Smooth muscle cell of the pulmonary artery (primary cell): ENCODE measurements around the gene RPS2. TPM values are rescaled to one million over a fixed set of nuclear protein-coding genes. Genes with fewer than 3 reads are reported as not detected.

ENCODE experiments used
- total RNA-seq: library from RNA; depleted of rRNA; stranded (reverse); fragments of >200 nt; gene quantifications from 2 replicates; pipeline ENCODE4 v1.2.3, GENCODE V29; 2014

The RPS2 gene
- total RNA-seq = 1,723 and 1,779 TPM in 2 replicates

GRCh38 chr16:1964506-1965395, at the start of gene RPS2:
Gene RPS2 (minus strand): TSS chr16:1964826. CDS start chr16:1964625, 201 bp downstream.

GRCh38 chr16:2009791-2010510, 45.3 kb upstream of the RPS2 start, which contains the start of gene ZNF598:
Gene ZNF598 (minus strand): TSS chr16:2009821.

GRCh38 chr16:1989209-1990100, 24.8 kb upstream of the RPS2 start, which contains the start of gene SYNGR3:
Gene SYNGR3 (plus strand): TSS chr16:1989970. CDS start chr16:1990103, 133 bp downstream.

DNA sequence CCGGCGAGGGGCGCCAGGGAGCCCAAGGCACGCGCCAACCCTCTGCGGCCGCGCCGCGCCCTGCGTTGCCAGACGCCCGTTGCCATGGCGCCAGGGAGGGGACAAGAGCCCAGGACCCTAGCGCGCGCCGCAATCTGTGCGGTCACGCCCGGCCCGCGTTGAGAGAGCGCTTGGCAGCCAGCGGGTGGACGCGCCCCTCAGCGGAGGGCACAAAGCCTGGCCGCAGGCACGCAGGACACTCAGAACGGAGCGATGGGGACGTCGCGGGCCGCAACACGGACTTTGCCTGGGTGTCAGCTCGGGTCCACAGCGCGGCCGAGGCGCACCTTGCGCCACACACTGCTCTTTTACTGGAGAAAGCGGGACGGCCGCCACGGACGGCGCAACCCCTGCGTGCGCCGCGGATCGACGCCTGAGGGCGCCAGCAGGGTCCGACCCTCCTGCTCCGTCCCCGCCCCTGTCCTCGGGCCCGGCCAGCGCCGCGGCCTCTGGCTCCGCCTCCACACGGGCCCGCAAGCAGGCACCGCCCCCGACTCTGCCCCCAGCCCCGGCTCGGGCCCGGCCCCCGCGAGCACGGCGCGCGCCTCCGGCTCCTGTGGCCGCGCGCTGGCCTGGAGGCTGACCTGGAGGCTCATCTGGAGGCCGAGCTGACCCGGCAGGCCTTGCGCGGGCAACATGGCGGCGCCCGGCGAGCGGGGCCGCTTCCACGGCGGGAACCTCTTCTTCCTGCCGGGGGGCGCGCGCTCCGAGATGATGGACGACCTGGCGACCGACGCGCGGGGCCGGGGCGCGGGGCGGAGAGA, 19.1 kb upstream of the RPS2 start, which contains the start of gene GFER:
GFER (plus strand) TSS at position 650 of the 803 bp plus-strand sequence; CDS start at position 676, 26 bp downstream.

GRCh38 chr16:1981398-1981836, 16.8 kb upstream of the RPS2 start, which contains the start of gene NOXO1:
Gene NOXO1 (minus strand): TSS chr16:1981469. CDS start chr16:1981179, 290 bp downstream.

DNA sequence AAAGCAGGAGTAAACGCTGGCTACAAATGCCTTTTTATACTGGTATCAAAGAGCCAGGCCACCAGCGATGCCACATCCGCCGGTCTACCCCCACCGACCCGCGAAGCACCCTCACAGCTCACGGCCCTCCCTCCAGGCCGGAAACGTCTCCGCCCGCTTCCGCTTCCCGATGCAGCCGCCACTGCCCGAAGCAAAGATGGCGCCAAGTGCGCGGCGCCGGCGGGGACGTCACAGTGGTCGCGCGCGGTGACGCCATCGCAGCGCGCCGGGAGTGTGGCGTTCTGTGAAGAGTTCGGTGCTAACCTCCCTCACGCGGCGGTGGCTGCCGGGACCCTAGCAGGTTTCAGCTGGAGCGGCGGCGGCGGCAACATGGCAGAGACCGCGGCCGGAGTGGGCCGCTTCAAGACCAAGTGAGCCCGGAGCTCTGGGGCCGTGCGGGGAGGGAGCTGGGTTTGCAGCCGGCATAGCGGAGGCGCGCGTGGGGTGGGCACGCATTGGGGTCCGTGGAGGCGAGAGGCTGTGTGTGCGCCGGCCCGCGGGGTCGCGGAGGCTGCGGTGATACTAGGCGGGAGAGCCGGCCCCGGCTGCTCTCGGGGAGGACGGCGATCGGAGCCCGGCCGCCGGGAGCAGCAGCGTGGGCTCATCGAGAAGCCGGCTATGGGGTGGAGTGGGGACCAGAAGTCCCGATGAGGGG, 7.3 kb upstream of the RPS2 start, which contains the start of gene TBL3:
TBL3 (plus strand) TSS at position 258 of the 694 bp plus-strand sequence; CDS start at position 370, 112 bp downstream.

DNA sequence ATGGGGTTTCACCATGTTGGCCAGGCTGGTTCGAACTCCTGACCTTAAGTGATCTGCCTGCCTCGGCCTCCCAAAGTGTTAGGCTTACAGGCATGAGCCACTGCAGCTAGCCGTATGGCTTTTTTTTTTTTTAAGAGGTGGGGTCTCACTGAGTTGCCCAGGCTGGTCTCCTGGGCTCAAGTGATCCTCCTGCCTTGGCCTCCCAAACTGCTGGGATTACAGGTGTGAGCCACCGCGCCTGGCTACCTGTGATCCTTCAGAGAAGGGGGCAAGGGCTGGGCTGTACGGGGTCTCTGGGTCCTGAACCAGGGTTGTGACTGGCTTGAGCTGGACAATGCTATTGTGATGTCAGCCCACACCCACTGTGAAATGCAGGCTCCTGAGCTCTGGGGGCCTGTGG, 1.8 kb upstream of the RPS2 start, which contains the start of gene RNF151:
RNF151 (plus strand) TSS at position 397 of the 400 bp plus-strand sequence. CDS start 26 bp downstream, outside the sequence.

GRCh38 chr16:1959269-1960039, 5.2 kb downstream of the RPS2 start, which contains the start of gene NDUFB10:
Gene NDUFB10 (plus strand): TSS chr16:1959538. CDS start chr16:1959625, 87 bp downstream.

GRCh38 chr16:1942810-1943726, 21.6 kb downstream of the RPS2 start, which contains the start of gene MSRB1:
Gene MSRB1 (minus strand): TSS chr16:1943199. CDS start chr16:1943156, 43 bp downstream.

GRCh38 chr16:1918351-1919326, 46.0 kb downstream of the RPS2 start, which contains the start of gene HS3ST6:
Gene HS3ST6 (minus strand): TSS chr16:1918415. CDS start chr16:1918323, 92 bp downstream.

Other genes with a start within 250 kb of the RPS2 start
- gene NME3, start 193.3 kb downstream of the RPS2 start, total RNA-seq = 45.3 and 61.7 TPM in 2 replicates
- 8.5 and 15.9 TPM in 2 replicates for gene EME2, start 192.0 kb downstream of the RPS2 start, total RNA-seq
- 42.2 and 57.1 TPM in 2 replicates for gene MRPS34, start 191.7 kb downstream of the RPS2 start, total RNA-seq
- 30.7 and 34.6 TPM in 2 replicates for gene SPSB3, start 182.3 kb downstream of the RPS2 start, total RNA-seq
- gene NUBP2, start 181.9 kb downstream of the RPS2 start, total RNA-seq = 43.3 and 54.7 TPM in 2 replicates
- gene IGFALS, start 171.1 kb downstream of the RPS2 start, total RNA-seq = 0.17 TPM in 1 of 2 replicates, not detected in the other
- gene HAGH, start 138.0 kb downstream of the RPS2 start, total RNA-seq = 50.2 and 86.0 TPM in 2 replicates
- 59.8 and 96.2 TPM in 2 replicates for gene FAHD1, start 137.6 kb downstream of the RPS2 start, total RNA-seq
- gene MEIOB, start 92.7 kb downstream of the RPS2 start, total RNA-seq = not detected in 2 replicates
- gene HS3ST6, start 46.4 kb downstream of the RPS2 start, total RNA-seq = not detected in 2 replicates
- gene MSRB1, start 21.6 kb downstream of the RPS2 start, total RNA-seq = 5.0 and 7.1 TPM in 2 replicates
- gene RPL3L, start 10.1 kb downstream of the RPS2 start, total RNA-seq = 0.07 TPM in 1 of 2 replicates, not detected in the other
- 123 and 126 TPM in 2 replicates for gene NDUFB10, start 5.3 kb downstream of the RPS2 start, total RNA-seq
- gene RNF151, start 2.0 kb upstream of the RPS2 start, total RNA-seq = not detected in 2 replicates
- gene TBL3, start 7.2 kb upstream of the RPS2 start, total RNA-seq = 43.1 and 56.3 TPM in 2 replicates
- not detected in 2 replicates for gene NOXO1, start 16.6 kb upstream of the RPS2 start, total RNA-seq
- gene GFER, start 19.4 kb upstream of the RPS2 start, total RNA-seq = 8.1 and 15.1 TPM in 2 replicates
- gene SYNGR3, start 25.1 kb upstream of the RPS2 start, total RNA-seq = 4.0 and 12.5 TPM in 2 replicates
- gene ZNF598, start 45.0 kb upstream of the RPS2 start, total RNA-seq = 16.4 and 29.0 TPM in 2 replicates
- gene NPW, start 55.0 kb upstream of the RPS2 start, total RNA-seq = 0.85 and 1.0 TPM in 2 replicates
- gene NHERF2, start 62.1 kb upstream of the RPS2 start, total RNA-seq = 66.8 and 76.2 TPM in 2 replicates
- gene NTHL1, start 83.0 kb upstream of the RPS2 start, total RNA-seq = 19.2 and 22.6 TPM in 2 replicates
- 57.9 and 73.0 TPM in 2 replicates for gene TSC2, start 83.2 kb upstream of the RPS2 start, total RNA-seq
- gene PKD1, start 171.1 kb upstream of the RPS2 start, total RNA-seq = 276 and 395 TPM in 2 replicates
- 1.2 and 3.1 TPM in 2 replicates for gene RAB26, start 183.8 kb upstream of the RPS2 start, total RNA-seq
- gene TRAF7, start 191.0 kb upstream of the RPS2 start, total RNA-seq = 70.4 and 97.4 TPM in 2 replicates
- 0.20 and 1.7 TPM in 2 replicates for gene CASKIN1, start 231.8 kb upstream of the RPS2 start, total RNA-seq
- 24.3 and 28.1 TPM in 2 replicates for gene MLST8, start 240.6 kb upstream of the RPS2 start, total RNA-seq
- 1.2 and 2.2 TPM in 2 replicates for gene BRICD5, start 246.0 kb upstream of the RPS2 start, total RNA-seq